Activated T-cell treated with anti-CD3 and anti-CD28 coated beads for 48 hours (primary cell): Measurements from ENCODE around the gene PLA2G4F.

Experiments used
- DNase-seq: peaks from one replicate; pipeline ENCODE4 v3.0.0-alpha.2; 2020; ENCODE audit warnings: low read depth

Gene PLA2G4F

DNA sequence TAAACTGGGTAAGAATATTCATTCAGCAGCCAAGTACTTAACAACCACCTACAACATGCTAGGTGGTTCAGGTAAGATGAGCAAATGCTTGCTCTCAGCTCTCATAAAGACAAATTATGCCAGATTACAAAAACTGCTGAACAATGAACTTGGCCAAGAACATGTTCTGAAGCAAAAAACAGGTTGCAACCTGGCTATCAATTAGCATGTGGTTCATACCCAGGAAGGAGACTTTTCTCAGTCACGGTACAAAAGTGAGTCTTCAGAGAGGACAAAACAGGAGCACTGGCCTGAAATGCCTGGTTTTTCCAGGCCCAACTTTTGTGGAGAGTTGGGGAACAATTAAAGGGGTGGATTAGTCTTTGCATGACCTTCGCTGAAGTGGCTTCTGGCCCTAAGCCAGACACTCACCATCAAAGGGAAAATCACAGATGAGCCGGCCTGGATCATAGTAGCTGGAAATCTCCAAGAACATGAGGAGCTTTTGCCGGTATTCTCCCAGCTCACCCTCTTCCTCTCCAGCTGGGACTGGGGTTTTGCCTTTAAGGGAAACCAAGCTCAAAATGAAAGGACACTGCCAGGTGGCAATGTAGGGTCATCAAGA lies 7.6 kb upstream of the PLA2G4F start:
- DNase-seq: no peak

DNA sequence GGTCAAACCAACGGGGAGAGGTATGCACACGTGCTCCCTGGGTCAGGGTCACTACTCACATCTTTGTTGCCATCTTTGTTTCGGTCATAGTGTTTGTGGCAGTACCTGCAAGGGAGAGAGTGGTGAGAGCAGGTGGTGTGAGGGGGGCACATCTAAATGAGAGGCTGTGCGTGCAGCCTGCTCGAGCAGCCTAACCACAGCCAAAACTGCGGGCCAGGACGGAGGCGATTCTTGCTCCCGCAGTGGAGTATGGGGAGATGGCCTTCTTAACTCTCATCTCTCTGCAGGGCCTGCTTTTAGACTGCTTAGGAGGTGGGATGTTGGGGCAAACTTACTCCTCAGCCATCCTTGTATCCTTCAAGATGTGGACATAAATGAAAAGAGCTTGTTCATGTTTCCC lies 6.9 kb upstream of the PLA2G4F start:
- DNase-seq: no peak

DNA sequence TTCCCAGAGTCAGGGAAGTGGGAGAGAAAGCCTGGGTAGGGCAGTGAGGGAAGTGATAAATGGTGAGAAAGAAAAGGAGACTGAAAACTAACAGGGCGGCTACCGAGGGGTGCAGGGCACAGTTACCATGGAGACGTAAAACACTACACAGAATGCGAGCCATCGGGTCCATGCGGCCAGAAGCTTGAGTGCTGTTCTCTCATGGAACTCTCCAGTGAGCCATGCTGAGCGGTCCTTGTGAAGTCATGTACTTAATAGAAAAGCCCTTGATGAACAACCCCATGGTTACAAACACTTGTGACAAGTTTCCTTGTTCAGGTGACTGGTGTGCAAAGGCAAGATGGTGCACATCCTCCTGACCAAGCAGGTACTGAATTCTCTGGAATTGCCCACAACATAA lies 3.7 kb upstream of the PLA2G4F start:
- DNase-seq: no peak

DNA sequence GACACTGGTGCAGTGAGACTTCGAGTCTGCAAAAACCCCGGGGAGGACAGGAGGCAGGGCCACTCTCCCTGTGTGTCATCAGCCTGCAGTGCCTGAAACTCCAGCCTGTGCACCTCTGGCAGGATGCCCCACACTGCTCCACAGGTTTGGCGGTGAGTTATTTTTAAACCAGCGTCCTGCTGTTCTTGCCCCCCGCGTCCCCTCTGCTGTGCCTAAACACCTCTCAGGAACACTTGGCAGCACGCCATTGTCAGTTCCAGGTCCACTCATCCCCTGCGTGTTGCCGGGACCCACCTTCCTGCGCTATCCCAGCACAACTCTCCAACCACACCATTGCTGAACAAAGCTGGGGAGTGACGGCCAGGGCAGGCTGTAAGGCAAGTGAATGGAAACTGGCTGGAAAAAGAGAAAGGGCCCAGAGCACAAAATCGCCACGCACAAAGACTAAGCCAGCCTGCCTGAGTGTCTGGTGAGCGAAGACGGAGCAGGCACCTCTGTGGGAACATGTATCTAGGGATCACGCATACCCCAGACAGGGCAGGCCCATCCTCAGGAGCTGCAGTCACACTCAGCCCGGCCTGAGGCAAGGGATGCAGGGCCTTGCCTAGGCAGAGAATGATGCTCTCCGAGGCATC lies 3.1 kb upstream of the PLA2G4F start:
- DNase-seq: no peak

GRCh38 chr15:42158941-42159340 lies 2.5 kb upstream of the PLA2G4F start:
- DNase-seq: no peak

DNA sequence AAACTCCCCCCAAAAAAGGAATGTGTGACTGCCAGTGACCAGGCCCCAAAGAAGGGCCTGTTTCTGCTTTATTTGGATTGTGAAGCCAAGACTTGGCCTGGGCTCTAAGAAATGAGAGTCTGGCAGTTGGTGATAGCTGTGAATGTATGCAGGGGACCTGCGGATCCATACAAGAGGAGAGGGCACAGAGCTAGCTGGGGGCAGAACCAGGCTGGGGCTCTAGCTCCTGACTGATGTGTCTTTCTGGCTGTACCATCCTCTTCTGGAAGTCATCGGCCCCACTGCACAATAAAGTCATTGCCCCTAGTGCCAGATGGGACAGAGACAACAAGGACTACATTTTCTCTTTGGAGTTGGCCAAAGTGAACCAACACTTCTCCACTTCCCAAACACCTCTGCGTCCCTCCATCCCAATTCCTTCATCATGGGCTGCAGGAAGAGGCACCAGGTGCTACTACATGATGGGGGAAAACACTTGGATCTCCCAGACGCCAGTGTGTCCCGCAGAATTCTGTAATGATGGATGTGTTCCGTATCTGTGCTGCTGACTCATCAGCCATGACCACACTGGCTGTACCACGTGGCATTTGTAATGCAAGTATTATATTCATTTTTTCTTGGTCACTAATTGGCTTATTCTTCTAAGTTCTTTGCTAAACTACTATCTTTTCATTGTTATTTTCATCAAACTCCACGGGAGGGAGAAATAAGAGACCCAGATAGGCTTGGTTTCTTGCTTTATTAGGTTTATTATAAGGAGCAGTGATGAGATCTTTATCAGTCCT lies 1.7 kb upstream of the PLA2G4F start:
- DNase-seq: no peak

DNA sequence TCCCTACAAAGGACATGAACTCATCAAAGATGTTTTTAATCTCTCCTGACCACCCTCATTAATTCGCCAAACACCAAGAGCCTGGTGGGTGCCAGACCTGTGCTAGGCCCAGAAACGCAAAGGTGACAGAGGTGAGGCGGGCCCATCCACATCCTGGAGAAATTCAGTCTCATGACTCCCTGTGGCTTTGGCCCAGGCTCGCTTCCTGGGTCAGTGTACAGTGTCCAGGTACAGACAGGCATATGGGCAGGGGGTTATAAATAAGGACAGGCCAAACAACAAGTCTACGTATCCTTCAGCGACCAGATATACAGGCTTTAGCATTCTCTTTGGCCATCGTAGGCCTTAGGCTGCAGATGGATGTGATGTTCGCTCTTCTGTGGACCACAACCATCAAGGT lies 945 bp upstream of the PLA2G4F start:
- DNase-seq: no peak

DNA sequence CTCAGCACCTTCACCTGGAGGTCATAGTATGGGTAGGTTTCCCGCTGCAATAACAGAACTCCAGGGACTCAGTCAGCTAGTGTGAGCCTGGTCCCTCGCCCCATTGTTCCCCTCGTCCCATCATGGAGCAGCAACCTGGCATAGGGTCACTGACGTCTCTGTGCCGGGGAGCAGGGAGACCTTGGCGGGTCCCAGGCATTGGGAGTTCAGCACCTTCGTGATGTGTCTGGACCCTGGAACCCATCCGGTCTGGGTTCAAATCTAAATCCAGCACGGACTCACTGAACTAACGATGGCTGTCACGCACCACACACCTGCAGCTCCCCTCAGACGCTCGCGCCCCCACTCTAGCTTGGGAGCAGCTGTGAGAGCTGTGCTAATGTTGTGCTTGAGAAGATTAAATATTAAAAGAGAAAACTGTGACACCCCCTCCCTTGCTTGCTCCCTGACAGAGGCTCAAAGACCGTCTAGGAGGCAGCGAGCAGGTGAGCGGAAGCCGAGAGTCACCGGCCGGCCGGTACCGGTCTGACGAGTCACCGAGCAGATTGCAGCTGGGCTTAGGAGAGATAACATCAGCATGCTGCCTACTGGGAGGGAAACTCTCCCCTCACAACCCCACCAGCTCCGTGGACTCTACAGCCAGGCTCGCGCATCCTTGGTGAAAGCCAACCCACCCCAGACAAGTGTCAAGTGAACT lies 742 bp downstream of the PLA2G4F start:
- DNase-seq: no peak

GRCh38 chr15:42154956-42155355 lies 1.5 kb downstream of the PLA2G4F start:
- no peak for DNase-seq

DNA sequence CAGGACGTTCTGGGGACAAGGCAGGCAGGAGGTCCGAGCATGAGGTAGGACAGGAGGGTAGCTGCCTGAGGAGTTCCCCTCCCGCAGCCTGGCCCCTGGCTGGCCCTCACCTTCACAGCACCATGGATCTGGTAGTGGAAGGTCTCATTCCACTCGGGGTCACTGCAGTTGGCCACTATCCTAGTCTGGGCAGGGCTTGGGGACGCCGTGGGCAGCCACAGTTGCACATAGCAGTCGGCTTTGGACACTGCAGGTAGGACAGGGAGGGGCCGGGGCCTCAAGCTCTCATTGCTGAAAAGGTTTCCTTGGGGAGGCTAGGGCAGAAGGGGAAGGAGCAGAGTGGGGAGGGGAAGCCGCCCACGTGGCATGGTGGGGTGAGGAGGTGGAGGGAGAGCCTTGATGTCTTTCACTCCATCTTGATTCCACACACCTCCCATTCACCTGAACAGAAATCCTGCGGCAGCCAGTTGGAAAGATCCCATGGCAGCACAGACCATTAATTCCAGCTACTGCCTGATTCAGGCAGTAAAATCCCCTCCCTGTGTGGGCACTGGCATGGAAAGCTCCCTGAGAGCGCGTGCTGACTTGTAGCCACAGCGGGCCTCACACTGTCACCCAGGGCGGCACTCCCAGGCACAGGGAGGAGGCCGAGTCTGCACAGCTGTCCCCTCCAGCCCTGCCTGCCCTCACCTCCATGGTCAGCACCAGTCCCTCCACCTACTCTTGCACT lies 2.1 kb downstream of the PLA2G4F start:
- no peak for DNase-seq

- DNase-seq: no peak
Measured at GRCh38 chr15:42153874-42154211, 2.6 kb downstream of the PLA2G4F start.

GRCh38 chr15:42152921-42153698 lies 3.3 kb downstream of the PLA2G4F start:
- DNase-seq: no peak

GRCh38 chr15:42152196-42152920 lies 4.1 kb downstream of the PLA2G4F start:
- no peak for DNase-seq

- DNase-seq: no peak
Measured at GRCh38 chr15:42151736-42152135, 4.7 kb downstream of the PLA2G4F start.

GRCh38 chr15:42151141-42151561 lies 5.3 kb downstream of the PLA2G4F start:
- DNase-seq: no peak

GRCh38 chr15:42150219-42150970 lies 6.0 kb downstream of the PLA2G4F start:
- DNase-seq: no peak

DNA sequence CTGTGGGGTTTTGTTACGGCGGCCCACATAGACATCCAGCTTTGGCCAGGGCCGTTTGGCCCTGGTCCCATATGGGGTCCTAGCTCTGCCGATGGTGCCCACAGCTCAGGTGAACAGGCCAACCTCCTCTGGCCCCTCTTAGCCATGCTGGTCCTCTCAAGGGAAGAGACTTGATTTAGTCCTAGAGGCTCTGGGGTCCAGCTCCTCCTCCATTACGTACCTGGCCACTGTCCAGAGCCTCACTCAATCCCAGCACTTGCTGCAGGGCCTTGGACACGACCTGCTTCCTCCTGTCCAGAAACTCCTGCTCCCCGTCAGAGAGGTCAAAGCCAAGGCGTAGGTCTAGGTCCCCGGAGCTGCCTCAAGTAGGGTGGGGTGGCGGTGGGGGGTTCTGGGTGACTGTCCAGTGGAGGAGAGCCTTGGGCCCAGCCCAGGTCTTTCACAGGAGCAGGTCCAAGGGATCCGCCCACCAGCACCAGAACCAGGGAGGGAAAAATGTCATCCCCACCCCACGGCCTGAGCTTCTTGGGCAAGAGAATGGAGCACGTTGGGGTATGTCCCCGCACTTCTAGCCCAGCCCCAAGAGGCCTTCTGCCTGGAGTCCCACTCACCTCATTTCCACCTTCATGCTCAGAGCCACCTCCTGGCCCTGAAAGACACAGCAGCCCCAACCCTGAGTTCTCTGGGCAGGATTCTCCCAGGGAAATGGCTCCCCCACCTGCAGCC lies 6.8 kb downstream of the PLA2G4F start:
- no peak for DNase-seq

GRCh38 chr15:42148808-42149492 lies 7.5 kb downstream of the PLA2G4F start:
- no peak for DNase-seq

GRCh38 chr15:42147431-42147735 lies 9.1 kb downstream of the PLA2G4F start:
- no peak for DNase-seq
